GM18951 (cell line): Measurements from ENCODE around the gene MISP3.
"Not testable (repeated sequence)": the region's sequence is repeated elsewhere in the genome, so short reads cannot be mapped to it uniquely, and the experiment has no call there.

Experiments used
- POLR2A ChIP-seq: IDR thresholded peaks from 4 replicates; pipeline ENCODE4 v1.6.1; 2011; ENCODE audit warnings: mild to moderate bottlenecking; ENCODE audit not compliant: insufficient read length, insufficient read depth; ENCODE audit errors: extremely low read depth
- in situ Hi-C: fragments of 300-500 bp; cut with MboI; formaldehyde crosslinking; loops from one replicate; pipeline ENCODE4 v1.12.0; 2022; ENCODE audit warnings: low sequenced_read_pairs, mixed read lengths, inconsistent platforms; ENCODE audit not compliant: unreplicated experiment

Gene MISP3

GRCh38 chr19:14048443-14049153, 24.0 kb upstream of the MISP3 start:
- TF ChIP-seq POLR2A, result no peak
- in situ Hi-C loops, result no loop called here

GRCh38 chr19:14050512-14050911, 22.1 kb upstream of the MISP3 start:
- TF ChIP-seq POLR2A, result no peak
- in situ Hi-C loops, result no loop called here

GRCh38 chr19:14050961-14051360, 21.6 kb upstream of the MISP3 start:
- in situ Hi-C loops, result not testable (repeated sequence)

- no peak for TF ChIP-seq POLR2A
- in situ Hi-C loops, result no loop called here
Measured at GRCh38 chr19:14051980-14052379, 20.6 kb upstream of the MISP3 start.

GRCh38 chr19:14052470-14052869, 20.1 kb upstream of the MISP3 start:
- in situ Hi-C loops, result no loop called here
- TF ChIP-seq POLR2A, result no peak

GRCh38 chr19:14053032-14053431, 19.6 kb upstream of the MISP3 start:
- TF ChIP-seq POLR2A, result no peak
- in situ Hi-C loops, result no loop called here

GRCh38 chr19:14053500-14053899, 19.1 kb upstream of the MISP3 start:
- in situ Hi-C loops, result no loop called here
- no peak for TF ChIP-seq POLR2A

- in situ Hi-C loops, result no loop called here
Measured at GRCh38 chr19:14054099-14054498, 18.5 kb upstream of the MISP3 start.

GRCh38 chr19:14054721-14055120, 17.9 kb upstream of the MISP3 start:
- in situ Hi-C loops, result no loop called here
- TF ChIP-seq POLR2A, result no peak

More at GRCh38 chr19:14054099-14054498, 18.5 kb upstream of the MISP3 start:
- no peak for TF ChIP-seq POLR2A

GRCh38 chr19:14055396-14055795, 17.2 kb upstream of the MISP3 start:
- in situ Hi-C loops, result no loop called here
- TF ChIP-seq POLR2A, result no peak

- in situ Hi-C loops, result no loop called here
- TF ChIP-seq POLR2A, result no peak
Measured at GRCh38 chr19:14056069-14056666, 16.4 kb upstream of the MISP3 start.

GRCh38 chr19:14056741-14057356, 15.7 kb upstream of the MISP3 start:
- in situ Hi-C loops, result no loop called here
- no peak for TF ChIP-seq POLR2A

- in situ Hi-C loops, result no loop called here
- no peak for TF ChIP-seq POLR2A
Measured at GRCh38 chr19:14058182-14059092, 14.1 kb upstream of the MISP3 start.

GRCh38 chr19:14059093-14059480, 13.5 kb upstream of the MISP3 start:
- no peak for TF ChIP-seq POLR2A
- in situ Hi-C loops, result no loop called here
